Activated T-cell treated with anti-CD3 and anti-CD28 coated beads for 4 hours (primary cell): ENCODE measurements around the gene PARD3B.
A peak's percentile ranks its signal among the peaks of the same experiment; 100 is the strongest.

Experiments used
- DNase-seq: peaks from one replicate; pipeline ENCODE4 v3.0.0-alpha.2; 2020

The PARD3B gene

GRCh38 chr2:204662956-204663355 lies 117.7 kb downstream of the PARD3B start:
- DNase-seq = no peak

- no peak for DNase-seq
These were observed 118.6 kb downstream of the PARD3B start for GRCh38 chr2:204663816-204664425.

- no peak for DNase-seq
These were observed 119.4 kb downstream of the PARD3B start for GRCh38 chr2:204664708-204665121.

- no peak for DNase-seq
These were observed 119.9 kb downstream of the PARD3B start for GRCh38 chr2:204665207-204665606.

- DNase-seq = no peak
These were observed 120.5 kb downstream of the PARD3B start for GRCh38 chr2:204665771-204666170.

GRCh38 chr2:204667990-204668389 lies 122.7 kb downstream of the PARD3B start:
- no peak for DNase-seq

- DNase-seq = no peak
These were observed 124.1 kb downstream of the PARD3B start for GRCh38 chr2:204669382-204669781.

- no peak for DNase-seq
These were observed 124.8 kb downstream of the PARD3B start for GRCh38 chr2:204670124-204670523.

- DNase-seq = no peak
These were observed 125.5 kb downstream of the PARD3B start for GRCh38 chr2:204670756-204671155.

GRCh38 chr2:204672772-204673171 lies 127.5 kb downstream of the PARD3B start:
- no peak for DNase-seq

GRCh38 chr2:204673877-204674276 lies 128.6 kb downstream of the PARD3B start:
- DNase-seq = no peak

GRCh38 chr2:204678031-204678430 lies 132.8 kb downstream of the PARD3B start:
- DNase-seq = no peak

GRCh38 chr2:204680576-204680975 lies 135.3 kb downstream of the PARD3B start:
- no peak for DNase-seq

GRCh38 chr2:204681412-204681811 lies 136.1 kb downstream of the PARD3B start:
- DNase-seq = no peak

- no peak for DNase-seq
These were observed 138.1 kb downstream of the PARD3B start for GRCh38 chr2:204683384-204683783.

GRCh38 chr2:204686406-204686805 lies 141.1 kb downstream of the PARD3B start:
- no peak for DNase-seq

- DNase-seq = no peak
These were observed 142.5 kb downstream of the PARD3B start for GRCh38 chr2:204687776-204688175.

- DNase-seq = peak; percentile 1
These were observed 146.7 kb downstream of the PARD3B start for GRCh38 chr2:204691911-204692510.

- DNase-seq = no peak
These were observed 147.5 kb downstream of the PARD3B start for GRCh38 chr2:204692790-204693189.

- no peak for DNase-seq
These were observed 148.0 kb downstream of the PARD3B start for GRCh38 chr2:204693262-204693661.

- no peak for DNase-seq
These were observed 150.2 kb downstream of the PARD3B start for GRCh38 chr2:204695506-204695905.

GRCh38 chr2:204696124-204696523 lies 150.8 kb downstream of the PARD3B start:
- no peak for DNase-seq

GRCh38 chr2:204705243-204705932 lies 160.1 kb downstream of the PARD3B start:
- no peak for DNase-seq

- no peak for DNase-seq
These were observed 161.7 kb downstream of the PARD3B start for GRCh38 chr2:204706939-204707338.
